Hepatocyte (in vitro differentiated cells): ENCODE results near the gene AFAP1. TPM values are rescaled to one million over a fixed set of nuclear protein-coding genes. Genes with fewer than 3 reads are reported as not detected.

Experiments used
- DNase-seq: peaks from one replicate; pipeline ENCODE4 v3.0.0-alpha.2; 2016; ENCODE audit warnings: low spot score
- H2AFZ ChIP-seq: fragments of 200-600 bp; sonication (generic); 2 replicates; pipeline ENCODE4 v1.6.0; 2016; ENCODE audit warnings: antibody characterized with exemption, mild to moderate bottlenecking
- H3K27ac ChIP-seq: fragments of 200-600 bp; sonication (generic); 2 replicates; pipeline ENCODE4 v1.5.1; 2016; ENCODE audit warnings: mild to moderate bottlenecking
- H3K27me3 ChIP-seq: fragments of 200-600 bp; sonication (generic); 2 replicates; pipeline ENCODE4 v1.6.1; 2016
- H3K36me3 ChIP-seq: fragments of 200-600 bp; sonication (generic); replicated peaks from 2 replicates; pipeline ENCODE4 v1.5.1; 2016; ENCODE audit warnings: low read depth; ENCODE audit not compliant: insufficient read depth
- H3K4me1 ChIP-seq: fragments of 200-600 bp; sonication (generic); 2 replicates; pipeline ENCODE4 v1.5.1; 2016; ENCODE audit warnings: mild to moderate bottlenecking, moderate library complexity; ENCODE audit not compliant: insufficient read depth
- H3K4me2 ChIP-seq: fragments of 200-600 bp; sonication (generic); 2 replicates; pipeline ENCODE4 v1.6.0; 2016
- H3K4me3 ChIP-seq: fragments of 200-600 bp; sonication (generic); 2 replicates; pipeline ENCODE4 v1.5.1; 2016; ENCODE audit warnings: mild to moderate bottlenecking
- H3K79me2 ChIP-seq: fragments of 200-600 bp; sonication (generic); 2 replicates; pipeline ENCODE4 v1.6.0; 2017; ENCODE audit warnings: mild to moderate bottlenecking
- H3K9me2 ChIP-seq: fragments of 200-600 bp; sonication (generic); replicated peaks from 2 replicates; pipeline ENCODE4 v1.6.0; 2017; ENCODE audit warnings: mild to moderate bottlenecking; ENCODE audit not compliant: insufficient read depth
- H3K9me3 ChIP-seq: fragments of 200-600 bp; sonication (generic); 2 replicates; pipeline ENCODE4 v1.5.1; 2016; ENCODE audit warnings: low read depth, mild to moderate bottlenecking
- H4K20me1 ChIP-seq: fragments of 200-600 bp; sonication (generic); 2 replicates; pipeline ENCODE4 v1.6.0; 2016; ENCODE audit warnings: mild to moderate bottlenecking; ENCODE audit not compliant: insufficient read depth, poor library complexity, severe bottlenecking
- CTCF ChIP-seq: fragments of 200-600 bp; sonication (generic); IDR thresholded peaks from 2 replicates; pipeline ENCODE4 v1.5.1; 2016; ENCODE audit warnings: antibody characterized with exemption, mild to moderate bottlenecking; ENCODE audit not compliant: poor library complexity
- EZH2 ChIP-seq: fragments of 200-600 bp; sonication (generic); IDR thresholded peaks from 2 replicates; pipeline ENCODE4 v1.6.1; 2016; ENCODE audit warnings: antibody characterized with exemption, mild to moderate bottlenecking, borderline replicate concordance
- EZH2phosphoT487 ChIP-seq: fragments of 200-600 bp; sonication (generic); IDR thresholded peaks from one replicate; pipeline ENCODE4 v1.6.1; 2018; ENCODE audit warnings: antibody characterized with exemption, mild to moderate bottlenecking, low read depth, moderate library complexity; ENCODE audit not compliant: unreplicated experiment, severe bottlenecking
- WGBS: methylation state at CpG from one replicate; pipeline ENCODE4 v1.1.6; 2016; ENCODE audit warnings: low lambda C conversion rate; ENCODE audit errors: missing lambda C conversion rate; 5-methylcytosine and 5-hydroxymethylcytosine counted together
- polyA plus RNA-seq: library from polyadenylated mRNA; unstranded; fragments of >200 nt; fragmentation: Nextera tagmentation; extraction: Ambion mirVana; gene quantifications from 2 replicates; pipeline ENCODE4 v1.2.1, GENCODE V29; 2016
- total RNA-seq: library from RNA; depleted of rRNA; stranded (reverse); fragments of >200 nt; gene quantifications from 2 replicates; pipeline ENCODE4 v1.2.3, GENCODE V29; 2014

The AFAP1 gene
- total and polyA plus RNA-seq, 2 experiments from 2014 or later, result 9.3 to 16.2 TPM

- Histone ChIP-seq H3K4me2 (no peak overlapping the region), H3K9me2 (no peaks in the 10 kb centered on the region), H3K79me2 (no peaks in the 10 kb centered on the region), H3K27me3 (no peaks in the 10 kb centered on the region), H2AFZ (no peak overlapping the region), H3K9me3 (no peaks in the 10 kb centered on the region), H3K27ac (no peak overlapping the region), H4K20me1 (no peaks in the 10 kb centered on the region), H3K4me1 (no peaks in the 10 kb centered on the region), H3K36me3 (no peaks in the 10 kb centered on the region), H3K4me3 (no peak overlapping the region)
- no peak for DNase-seq
- WGBS, result 94% methylated on average over 9 of the region's 9 CpGs
- TF ChIP-seq EZH2, result no peak
- no peak for TF ChIP-seq EZH2phosphoT487
- TF ChIP-seq CTCF, result no peak
Measured at GRCh38 chr4:7775396-7775795, 164.3 kb downstream of the AFAP1 start.

GRCh38 chr4:7774301-7775294 lies 165.1 kb downstream of the AFAP1 start:
- Histone ChIP-seq H3K9me3 (no peaks in the 10 kb centered on the region), H3K4me2 (no peak overlapping the region), H2AFZ (no peak overlapping the region), H3K36me3 (no peaks in the 10 kb centered on the region), H3K27me3 (no peaks in the 10 kb centered on the region), H3K79me2 (no peaks in the 10 kb centered on the region), H3K27ac (no peak overlapping the region), H3K4me3 (no peak overlapping the region), H3K9me2 (no peaks in the 10 kb centered on the region), H3K4me1 (no peaks in the 10 kb centered on the region), H4K20me1 (no peaks in the 10 kb centered on the region)
- 94% methylated on average over 22 of the region's 22 CpGs for WGBS
- no peak for DNase-seq
- TF ChIP-seq CTCF (no peak), EZH2phosphoT487 (no peak), EZH2 (no peak)

- no peaks in the 10 kb centered on the region for H3K36me3 ChIP-seq
- 94% methylated on average over 24 of the region's 24 CpGs for WGBS
- H3K4me2 ChIP-seq, result no peak overlapping the region
- H3K27ac ChIP-seq, result no peak overlapping the region
- no peak for TF ChIP-seq EZH2phosphoT487
- TF ChIP-seq EZH2, result no peak
- TF ChIP-seq CTCF, result no peak
- no peak overlapping the region for H2AFZ ChIP-seq
- DNase-seq, result no peak
- H3K79me2 ChIP-seq, result no peaks in the 10 kb centered on the region
- no peaks in the 10 kb centered on the region for H3K9me2 ChIP-seq
- no peaks in the 10 kb centered on the region for H3K27me3 ChIP-seq
- no peaks in the 10 kb centered on the region for H4K20me1 ChIP-seq
- no peaks in the 10 kb centered on the region for H3K9me3 ChIP-seq
- H3K4me3 ChIP-seq, result no peak overlapping the region
- no peaks in the 10 kb centered on the region for H3K4me1 ChIP-seq
Measured at GRCh38 chr4:7773401-7774180, 166.1 kb downstream of the AFAP1 start.
